Right lung (tissue), 5 donors: Measurements from ENCODE around the gene MGST3. TPM values are rescaled to one million over a fixed set of nuclear protein-coding genes. Genes with fewer than 3 reads are reported as not detected.
"Not testable (repeated sequence)": the region's sequence is repeated elsewhere in the genome, so short reads cannot be mapped to it uniquely, and the experiment has no call there.

Experiments used
- DNase-seq, 2 donors: peaks; one replicate each; pipeline ENCODE4 v3.0.0-alpha.2; 2013
- polyA plus RNA-seq, 5 donors: library from polyadenylated mRNA; unstranded; fragments of 120-200 nt; gene quantifications; one replicate each; pipeline versions ENCODE4 v1.2.1 to v1.2.3, GENCODE V29; 2013; ENCODE audit warnings: inconsistent platforms in 1 of 5, low replicate concordance in 1 of 5; ENCODE audit not compliant: insufficient read length in 5 of 5, insufficient read depth in 1 of 5

Gene MGST3
- polyA plus RNA-seq, 5 donors: 146 to 187 (median 168) TPM

GRCh38 chr1:165647970-165648369 is 16.9 kb downstream of the MGST3 start:
- DNase-seq: no peak

GRCh38 chr1:165648919-165649572 is 18.0 kb downstream of the MGST3 start:
- DNase-seq: no peak

- DNase-seq: no peak
These were observed 20.1 kb downstream of the MGST3 start for GRCh38 chr1:165650981-165651625.

- not testable (repeated sequence) for DNase-seq
These were observed 27.9 kb downstream of the MGST3 start for GRCh38 chr1:165658766-165659580.

GRCh38 chr1:165659581-165659895 is 28.5 kb downstream of the MGST3 start:
- DNase-seq: no peak

GRCh38 chr1:165661703-165662102 is 30.7 kb downstream of the MGST3 start:
- DNase-seq: no peak

GRCh38 chr1:165662186-165662585 is 31.2 kb downstream of the MGST3 start:
- no peak for DNase-seq

- peak in 1 of 2 donors; percentile 32 for DNase-seq
These were observed 35.3 kb downstream of the MGST3 start for GRCh38 chr1:165666152-165666825.

GRCh38 chr1:165668184-165668583 is 37.1 kb downstream of the MGST3 start:
- no peak for DNase-seq

GRCh38 chr1:165671526-165671925 is 40.5 kb downstream of the MGST3 start:
- no peak for DNase-seq

GRCh38 chr1:165674599-165674998 is 43.6 kb downstream of the MGST3 start:
- no peak for DNase-seq

GRCh38 chr1:165675794-165676193 is 44.8 kb downstream of the MGST3 start:
- no peak for DNase-seq

GRCh38 chr1:165678509-165678908 is 47.5 kb downstream of the MGST3 start:
- no peak for DNase-seq

- DNase-seq: no peak
These were observed 48.4 kb downstream of the MGST3 start for GRCh38 chr1:165679282-165680036.

- DNase-seq: no peak
These were observed 49.3 kb downstream of the MGST3 start for GRCh38 chr1:165680303-165680702.

GRCh38 chr1:165680773-165681172 is 49.7 kb downstream of the MGST3 start:
- not testable (repeated sequence) for DNase-seq

- DNase-seq: no peak
These were observed 52.9 kb downstream of the MGST3 start for GRCh38 chr1:165683848-165684485.

GRCh38 chr1:165686121-165686970 is 55.3 kb downstream of the MGST3 start:
- no peak for DNase-seq

GRCh38 chr1:165686971-165687433 is 56.0 kb downstream of the MGST3 start:
- DNase-seq: no peak

GRCh38 chr1:165688046-165688445 is 57.0 kb downstream of the MGST3 start:
- DNase-seq: no peak
